Amygdala (tissue), 56 donors: ENCODE measurements around the gene PSMA8.
"Not testable (repeated sequence)": the region's sequence is repeated elsewhere in the genome, so short reads cannot be mapped to it uniquely, and the experiment has no call there.

ENCODE experiments used
- DNase-seq, 56 donors: peaks; one replicate each; lab custom pipeline; 2025; lab: John Stamatoyannopoulos, UW

The PSMA8 gene

GRCh38 chr18:26167592-26167991 is 33.9 kb downstream of the PSMA8 start:
- DNase-seq, result not testable (repeated sequence)

GRCh38 chr18:26175481-26175880 is 41.8 kb downstream of the PSMA8 start:
- no peak for DNase-seq

GRCh38 chr18:26176134-26176533 is 42.5 kb downstream of the PSMA8 start:
- DNase-seq, result no peak

- DNase-seq, result no peak
Observed at GRCh38 chr18:26181343-26181826, 47.7 kb downstream of the PSMA8 start.

- DNase-seq, result no peak
Observed at GRCh38 chr18:26183395-26184112, 49.9 kb downstream of the PSMA8 start.

GRCh38 chr18:26185267-26185666 is 51.6 kb downstream of the PSMA8 start:
- no peak for DNase-seq

GRCh38 chr18:26190506-26190905 is 56.8 kb downstream of the PSMA8 start:
- no peak for DNase-seq

- DNase-seq, result no peak
Observed at GRCh38 chr18:26192233-26192632, 58.6 kb downstream of the PSMA8 start.

GRCh38 chr18:26196605-26197004 is 62.9 kb downstream of the PSMA8 start:
- no peak for DNase-seq

GRCh38 chr18:26202001-26202400 is 68.3 kb downstream of the PSMA8 start:
- DNase-seq, result not testable (repeated sequence)

GRCh38 chr18:26205318-26205717 is 71.6 kb downstream of the PSMA8 start:
- DNase-seq, result no peak

- no peak for DNase-seq
Observed at GRCh38 chr18:26206488-26206887, 72.8 kb downstream of the PSMA8 start.

- no peak for DNase-seq
Observed at GRCh38 chr18:26207937-26208336, 74.3 kb downstream of the PSMA8 start.

GRCh38 chr18:26208977-26209376 is 75.3 kb downstream of the PSMA8 start:
- no peak for DNase-seq

- DNase-seq, result no peak
Observed at GRCh38 chr18:26210147-26210546, 76.5 kb downstream of the PSMA8 start.

GRCh38 chr18:26215247-26215970 is 81.7 kb downstream of the PSMA8 start:
- no peak for DNase-seq

GRCh38 chr18:26225022-26225693 is 91.5 kb downstream of the PSMA8 start:
- DNase-seq, result no peak

- DNase-seq, result no peak
Observed at GRCh38 chr18:26225915-26226228, 92.2 kb downstream of the PSMA8 start.

- DNase-seq, result peak; percentile 24 to 97 (median 87)
Observed at GRCh38 chr18:26226229-26227050, 92.8 kb downstream of the PSMA8 start, which contains the start of gene TAF4B. Gene TAF4B (plus strand): TSS chr18:26226445. CDS start chr18:26226934, 489 bp downstream.

GRCh38 chr18:26227051-26227670 is 93.5 kb downstream of the PSMA8 start:
- peak in 8 of 56 donors; percentile 3 to 47 (median 18) for DNase-seq
